GM23338 (cell line): ENCODE results near the gene TENM4. TPM values are rescaled to one million over a fixed set of nuclear protein-coding genes. Genes with fewer than 3 reads are reported as not detected.

Experiments
- ATAC-seq: fragments of 200-7000 bp; cut with Tn5 transposase; 3 replicates; pipeline ENCODE4 v1.9.1; 2020
- DNase-seq: peaks from one replicate; pipeline ENCODE4 v3.0.0-alpha.2; 2015; ENCODE audit warnings: low spot score
- H2AFZ ChIP-seq: fragments of 200-600 bp; sonication (generic); 2 replicates; pipeline ENCODE4 v1.8.0; 2016; ENCODE audit warnings: antibody characterized with exemption, mild to moderate bottlenecking, moderate library complexity
- H3F3A ChIP-seq: fragments of 200-600 bp; sonication (generic); replicated peaks from 2 replicates; pipeline ENCODE4 v1.8.0; 2017; ENCODE audit warnings: antibody characterized with exemption, mixed run types, low read depth
- H3K27ac ChIP-seq: fragments of 200-600 bp; sonication (generic); 2 replicates; pipeline ENCODE4 v1.6.1; 2016; ENCODE audit warnings: low read depth
- H3K27me3 ChIP-seq: fragments of 200-600 bp; sonication (generic); 2 replicates; pipeline ENCODE4 v1.8.0; 2016; ENCODE audit warnings: mild to moderate bottlenecking, mixed run types, moderate library complexity; ENCODE audit not compliant: insufficient read depth
- H3K36me3 ChIP-seq: fragments of 200-600 bp; sonication (generic); 2 replicates; pipeline ENCODE4 v1.8.0; 2016; ENCODE audit warnings: mild to moderate bottlenecking; ENCODE audit not compliant: insufficient read depth
- H3K4me1 ChIP-seq: fragments of 200-600 bp; sonication (generic); 2 replicates; pipeline ENCODE4 v1.8.0; 2016; ENCODE audit warnings: mild to moderate bottlenecking, moderate library complexity; ENCODE audit not compliant: insufficient read depth
- H3K4me2 ChIP-seq: fragments of 200-600 bp; sonication (generic); 2 replicates; pipeline ENCODE4 v1.7.1; 2017; ENCODE audit warnings: mixed run types
- H3K4me3 ChIP-seq: fragments of 200-600 bp; sonication (generic); 2 replicates; pipeline ENCODE4 v1.6.1; 2016; ENCODE audit warnings: mixed run types
- H3K79me2 ChIP-seq: fragments of 200-600 bp; sonication (generic); replicated peaks from 2 replicates; pipeline ENCODE4 v1.8.0; 2017; ENCODE audit warnings: mild to moderate bottlenecking; ENCODE audit not compliant: insufficient read depth
- H3K9me2 ChIP-seq: fragments of 200-600 bp; sonication (generic); 2 replicates; pipeline ENCODE4 v1.8.0; 2017; ENCODE audit not compliant: insufficient read depth
- H4K20me1 ChIP-seq: fragments of 200-600 bp; sonication (generic); replicated peaks from 2 replicates; pipeline ENCODE4 v1.8.0; 2017; ENCODE audit warnings: mild to moderate bottlenecking; ENCODE audit not compliant: insufficient read depth
- H3K27ac Mint-ChIP-seq: 2 replicates; pipeline ENCODE4 v1.8.0; 2020; ENCODE audit warnings: inconsistent platforms, mild to moderate bottlenecking, moderate library complexity, mixed read lengths
- H3K27me3 Mint-ChIP-seq: 3 replicates; pipeline ENCODE4 v1.8.0; 2022; ENCODE audit warnings: low read depth, mild to moderate bottlenecking, moderate library complexity, mixed read lengths, inconsistent platforms; ENCODE audit not compliant: insufficient read depth, poor library complexity
- H3K36me3 Mint-ChIP-seq: 3 replicates; pipeline ENCODE4 v1.8.0; 2021; ENCODE audit warnings: low read depth, mild to moderate bottlenecking, inconsistent platforms, moderate library complexity, mixed read lengths
- H3K4me1 Mint-ChIP-seq: 3 replicates; pipeline ENCODE4 v1.8.0; 2020; ENCODE audit warnings: mild to moderate bottlenecking, inconsistent platforms, mixed read lengths
- H3K4me3 Mint-ChIP-seq: 3 replicates; pipeline ENCODE4 v1.8.0; 2021; ENCODE audit warnings: moderate library complexity, mild to moderate bottlenecking, inconsistent platforms, mixed read lengths
- H3K9me3 Mint-ChIP-seq: 3 replicates; pipeline ENCODE4 v1.8.0; 2020; ENCODE audit warnings: moderate library complexity, mild to moderate bottlenecking, inconsistent platforms, mixed read lengths
- CREB1 ChIP-seq: fragments of 250-450 bp; sonication (Bioruptor Pico); IDR thresholded peaks from 2 replicates; pipeline ENCODE4 v1.5.0; 2020; ENCODE audit warnings: low read depth, mild to moderate bottlenecking, moderate library complexity
- CTCF ChIP-seq, 2 experiments: fragments of 200-600 bp in 1 of 2; sonication (generic) in 1 of 2; conservative IDR thresholded peaks; 2 replicates each; pipeline versions ENCODE4 v1.5.1 to v1.6.1; 2016 to 2017; ENCODE audit warnings: antibody characterized with exemption in 2 of 2, low read depth in 2 of 2, mild to moderate bottlenecking in 2 of 2, moderate library complexity in 1 of 2
- NANOG ChIP-seq: IDR thresholded peaks from 2 replicates; pipeline ENCODE4 v1.6.1; 2016; ENCODE audit warnings: antibody characterized with exemption, borderline replicate concordance
- POLR2AphosphoS5 ChIP-seq: IDR thresholded peaks from 2 replicates; pipeline ENCODE4 v1.6.1; 2016; ENCODE audit warnings: antibody characterized with exemption, low read depth
- REST ChIP-seq: IDR thresholded peaks from one replicate; pipeline ENCODE4 v1.6.1; 2018; ENCODE audit warnings: antibody characterized with exemption; ENCODE audit not compliant: unreplicated experiment
- ZNF114 ChIP-seq: fragments of 250-450 bp; sonication (Bioruptor Pico); IDR thresholded peaks from 2 replicates; pipeline ENCODE4 v1.5.0; 2020; ENCODE audit warnings: mild to moderate bottlenecking, moderate library complexity
- ZNF331 ChIP-seq: fragments of 250-450 bp; sonication (Bioruptor Pico); IDR thresholded peaks from 2 replicates; pipeline ENCODE4 v1.5.0; 2020; ENCODE audit warnings: low read depth, mild to moderate bottlenecking, moderate library complexity
- ZNF462 ChIP-seq: fragments of 250-450 bp; sonication (Bioruptor Pico); IDR thresholded peaks from 2 replicates; pipeline ENCODE4 v1.5.0; 2020; ENCODE audit warnings: mild to moderate bottlenecking, moderate library complexity
- polyA plus RNA-seq: library from polyadenylated mRNA; unstranded; fragments of >200 nt; fragmentation: Nextera tagmentation; extraction: Ambion mirVana; gene quantifications from 2 replicates; pipeline ENCODE4 v1.2.1, GENCODE V29; 2016
- total RNA-seq: library from RNA; depleted of rRNA; stranded (reverse); fragments of >200 nt; shearing (Covaris generic); gene quantifications from 2 replicates; pipeline ENCODE4 v1.2.3, GENCODE V29; 2014

Gene TENM4
- total and polyA plus RNA-seq, 2 experiments from 2014 or later = 7.3 TPM

GRCh38 chr11:78657968-78658839 is 782.6 kb downstream of the TENM4 start (continued):
- TF ChIP-seq ZNF462 (no peak), POLR2AphosphoS5 (no peak), NANOG (no peak), ZNF114 (no peak), CREB1 (CRISPR knock-in tag) (no peak)

- Histone ChIP-seq H3K4me1 (no peaks in the 10 kb centered on the region), H3K4me2 (no peak overlapping the region), H3F3A (no peaks in the 10 kb centered on the region), H2AFZ (no peak overlapping the region), H3K36me3 (no peaks in the 10 kb centered on the region), H4K20me1 (no peaks in the 10 kb centered on the region), H3K27me3 (no peaks in the 10 kb centered on the region), H3K27ac (no peak overlapping the region), H3K79me2 (no peaks in the 10 kb centered on the region), H3K9me2 (peaks cover 8% of the 10 kb centered on the region; the same call in 1 of the 2 replicates), H3K4me3 (no peak overlapping the region)
- Mint-ChIP-seq H3K9me3 (no peaks in the 10 kb centered on the region), H3K4me1 (peaks cover 5% of the 10 kb centered on the region; the same call in 2 of the 3 replicates), H3K36me3 (peaks cover 2% of the 10 kb centered on the region; the same call in 1 of the 3 replicates), H3K27ac (no peak overlapping the region), H3K4me3 (no peak overlapping the region), H3K27me3 (peaks cover 3% of the 10 kb centered on the region)
- no peak for ATAC-seq
- no peak for DNase-seq
- TF ChIP-seq ZNF114 (no peak), CREB1 (CRISPR knock-in tag) (no peak), REST (no peak), NANOG (no peak), CTCF (conservative IDR thresholded peaks at IDR 0.05; ENCODE audit: low read depth in 2 of 2) (no peak), ZNF331 (no peak)
Observed at GRCh38 chr11:78657441-78657840, 783.4 kb downstream of the TENM4 start.
